OCI-LY1 (cell line): ENCODE measurements around the gene DAPL1.

Source experiments
- CTCF ChIP-seq: fragments of 200-600 bp; sonication (generic), shearing (Covaris generic); IDR thresholded peaks from 2 replicates; pipeline ENCODE4 v1.5.1; 2017; ENCODE audit warnings: mild to moderate bottlenecking, antibody characterized with exemption, low read length, moderate library complexity, mixed read lengths
- EZH2 ChIP-seq: fragments of 200-600 bp; sonication (generic), shearing (Covaris generic); IDR thresholded peaks from 2 replicates; pipeline ENCODE4 v1.8.0; 2017; ENCODE audit warnings: borderline replicate concordance, mixed run types, mild to moderate bottlenecking, antibody characterized with exemption, low read length, moderate library complexity, mixed read lengths

- TF ChIP-seq CTCF (no peak), EZH2 (no peak)
These were observed 47.8 kb upstream of the DAPL1 start for GRCh38 chr2:158747281-158747680.
